ENCODE results near the gene PRKCD.

Gene PRKCD

DNA sequence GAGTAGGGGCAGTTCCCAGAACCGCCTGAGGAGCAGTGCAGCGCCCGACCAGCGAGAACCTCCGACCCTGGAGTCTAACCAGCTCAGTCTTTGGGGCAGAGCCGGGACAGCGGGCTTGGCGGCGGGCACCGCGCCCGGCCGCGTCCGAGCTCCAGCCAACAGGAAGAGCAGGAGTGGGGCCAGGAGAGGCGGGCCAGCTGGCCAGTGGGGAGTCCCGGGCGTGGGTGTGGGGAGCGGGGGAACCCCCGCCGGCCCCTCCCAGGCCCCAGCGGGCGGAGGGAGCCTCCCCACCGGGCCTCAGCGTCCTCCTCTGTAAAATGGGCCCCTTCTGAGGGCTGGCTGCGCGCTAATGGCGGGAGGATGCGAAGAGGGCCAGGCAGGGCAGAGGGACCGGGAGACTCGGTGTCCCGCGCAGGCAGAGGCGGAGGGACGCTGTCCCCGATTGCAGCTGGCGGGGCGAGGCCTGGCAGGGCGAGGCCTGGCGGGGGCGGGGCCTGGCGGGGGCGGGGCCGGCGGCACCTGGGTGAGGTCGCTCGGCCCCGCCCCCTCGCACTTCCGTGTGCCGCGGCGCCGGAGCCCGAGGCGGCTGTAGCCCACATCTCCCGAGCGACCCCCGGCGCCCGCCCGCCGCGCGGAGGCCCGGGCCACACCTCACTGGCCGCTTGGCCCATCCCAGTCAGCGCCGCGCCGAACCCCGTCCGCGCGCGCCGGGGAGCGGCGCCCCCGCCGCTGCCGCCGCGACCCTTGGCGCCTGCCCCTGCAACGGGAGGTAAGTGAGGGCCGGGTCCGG lies at the start of gene PRKCD:
Gene PRKCD (plus strand): TSS at position 550 of the 790 bp plus-strand sequence. CDS start 17,214 bp downstream, outside the sequence.
- DNase-seq (ENCODE audit: low read depth), result peak; percentile 69

GRCh38 chr3:53111822-53112221 lies 49.2 kb upstream of the PRKCD start:
- no peak for DNase-seq (ENCODE audit: low read depth)

DNA sequence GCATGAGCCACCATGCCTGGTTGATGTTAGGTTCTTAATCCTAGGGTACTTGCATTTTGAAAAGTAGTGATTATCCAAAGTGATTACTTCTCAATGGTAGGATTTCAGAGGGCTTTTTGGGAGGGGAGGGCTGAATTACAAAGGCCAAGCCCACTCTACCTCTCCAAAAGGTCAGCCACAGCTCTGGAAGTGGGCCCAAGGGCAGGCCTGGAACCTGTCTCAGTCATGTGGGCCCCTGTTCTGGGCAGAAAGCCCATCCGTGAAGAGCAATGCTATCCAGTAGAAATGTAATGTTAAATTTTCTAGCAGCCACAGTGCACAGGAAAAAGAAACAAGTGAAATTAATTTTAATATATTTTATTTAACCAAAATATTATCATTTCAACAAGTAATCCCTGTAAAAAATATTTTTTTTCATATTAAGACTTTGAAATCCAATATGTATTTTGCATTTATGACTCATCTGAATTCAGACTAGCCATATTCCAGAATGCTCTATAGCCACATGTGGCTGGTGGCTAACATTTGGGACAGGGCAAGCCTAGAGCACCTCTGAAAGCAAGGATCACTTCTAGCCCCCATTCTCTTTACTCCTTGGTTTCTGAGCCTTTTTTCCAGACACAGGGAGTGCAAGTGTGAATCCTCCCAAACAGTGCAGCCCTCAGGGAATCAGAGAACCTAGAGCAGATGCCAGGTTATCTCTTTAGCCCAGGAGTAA lies 47.6 kb upstream of the PRKCD start:
- DNase-seq (ENCODE audit: low read depth), result no peak

DNA sequence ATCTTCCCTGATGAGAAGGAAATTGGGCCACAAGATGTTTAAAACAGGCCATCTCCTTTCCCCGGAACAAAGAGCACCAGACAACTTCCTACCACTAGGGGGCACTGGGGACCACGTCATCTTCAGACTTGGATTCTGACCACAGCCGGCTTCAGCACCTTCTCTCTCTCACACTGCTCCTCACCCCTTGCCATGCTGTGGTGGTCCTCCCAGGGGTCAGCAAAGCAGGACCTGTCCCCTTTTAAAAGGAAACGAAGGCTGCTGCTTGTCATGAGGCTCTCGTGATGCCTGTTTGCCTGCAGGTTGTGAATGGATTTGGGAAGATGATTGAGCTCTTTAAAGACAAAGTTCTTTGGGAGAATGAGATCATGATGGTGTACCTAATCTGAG lies 47.0 kb upstream of the PRKCD start:
- peak; percentile 56 for DNase-seq (ENCODE audit: low read depth)

- no peak for DNase-seq (ENCODE audit: low read depth)
These were observed 46.5 kb upstream of the PRKCD start for GRCh38 chr3:53114412-53115074.

DNA sequence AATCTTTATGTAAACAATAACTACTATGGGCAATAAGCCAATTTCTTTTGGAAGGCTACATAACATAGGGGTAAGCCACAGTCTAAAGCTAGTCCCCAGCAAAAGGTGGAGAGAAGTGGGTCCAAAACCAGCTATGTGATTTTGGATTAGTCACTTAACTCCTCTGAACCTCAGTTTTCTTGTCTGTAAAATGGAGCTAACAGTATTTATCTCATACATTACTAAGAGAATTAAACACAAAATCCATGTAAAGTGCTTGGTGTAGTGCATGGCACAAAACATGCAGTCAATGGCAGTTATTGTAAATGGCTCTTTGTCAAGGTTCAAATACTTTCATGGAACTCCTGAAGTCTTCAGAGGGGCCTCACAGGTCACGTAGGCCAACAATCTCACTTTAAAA lies 44.1 kb upstream of the PRKCD start:
- DNase-seq (ENCODE audit: low read depth), result no peak

- no peak for DNase-seq (ENCODE audit: low read depth)
These were observed 40.7 kb upstream of the PRKCD start for GRCh38 chr3:53120336-53120735.

DNA sequence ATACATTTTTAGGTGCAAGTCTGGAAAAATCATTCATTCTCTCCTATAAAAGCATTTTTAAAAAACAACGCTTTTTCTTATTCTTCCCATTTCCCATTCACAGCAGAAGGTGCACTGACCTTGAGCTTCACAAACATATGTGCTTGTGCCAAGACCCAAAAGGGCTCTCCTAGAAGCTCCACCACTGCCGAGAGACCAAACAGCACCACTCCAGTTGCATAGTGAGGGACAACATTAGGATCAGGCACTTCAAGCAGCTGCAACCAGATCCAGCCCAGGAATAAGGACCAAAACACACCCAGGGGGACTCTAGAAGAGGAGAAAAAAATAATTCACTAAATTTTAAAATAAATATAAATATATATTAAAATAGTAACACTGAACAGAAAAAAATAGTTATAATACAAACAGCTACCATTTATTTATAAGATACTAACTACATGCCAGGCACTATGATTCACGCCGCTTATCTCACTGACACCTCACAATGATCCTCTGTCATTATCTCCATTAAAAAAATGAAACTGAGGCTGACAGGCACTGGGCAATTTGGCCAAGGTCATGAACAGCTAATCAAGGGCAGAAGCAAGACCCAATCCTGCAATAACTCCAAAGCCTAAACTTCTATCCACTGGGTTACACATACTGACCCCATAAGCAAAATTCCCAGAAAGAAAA lies 38.6 kb upstream of the PRKCD start:
- DNase-seq (ENCODE audit: low read depth), result no peak

- no peak for DNase-seq (ENCODE audit: low read depth)
These were observed 38.1 kb upstream of the PRKCD start for GRCh38 chr3:53122933-53123305.

GRCh38 chr3:53123510-53123909 lies 37.5 kb upstream of the PRKCD start:
- DNase-seq (ENCODE audit: low read depth), result no peak

DNA sequence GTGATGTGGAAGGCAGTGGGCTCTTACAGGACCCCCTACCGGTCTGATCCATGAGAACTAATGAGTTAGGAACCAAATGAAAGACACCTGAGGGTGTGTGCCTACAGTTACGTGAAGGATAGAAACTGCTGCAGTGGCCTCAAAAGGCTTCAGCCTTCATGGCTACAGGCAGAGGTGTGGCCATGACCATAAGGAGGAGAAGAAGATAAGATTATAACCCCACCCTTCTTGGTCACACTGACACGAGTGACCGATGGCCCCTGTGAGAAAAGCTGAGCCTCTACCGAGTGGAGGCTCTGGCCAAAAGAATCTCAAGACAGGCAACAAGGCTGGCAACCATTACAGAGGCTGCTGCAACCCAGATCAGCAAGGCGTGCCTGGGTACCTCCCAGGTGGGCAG lies 37.1 kb upstream of the PRKCD start:
- no peak for DNase-seq (ENCODE audit: low read depth)

- no peak for DNase-seq (ENCODE audit: low read depth)
These were observed 34.4 kb upstream of the PRKCD start for GRCh38 chr3:53126601-53127000.

GRCh38 chr3:53129344-53129743 lies 31.7 kb upstream of the PRKCD start:
- DNase-seq (ENCODE audit: low read depth), result no peak

- DNase-seq (ENCODE audit: low read depth), result peak; percentile 95
These were observed 30.6 kb upstream of the PRKCD start, which contains the start of gene RFT1 for GRCh38 chr3:53130179-53131061. Gene RFT1 (minus strand): TSS chr3:53130435. CDS start chr3:53130400, 35 bp downstream.

- no peak for DNase-seq (ENCODE audit: low read depth)
These were observed 29.9 kb upstream of the PRKCD start for GRCh38 chr3:53131096-53131495.

- no peak for DNase-seq (ENCODE audit: low read depth)
These were observed 28.7 kb upstream of the PRKCD start for GRCh38 chr3:53132347-53132746.

- DNase-seq (ENCODE audit: low read depth), result peak; percentile 33
These were observed 26.3 kb upstream of the PRKCD start for GRCh38 chr3:53134631-53135232.

- DNase-seq (ENCODE audit: low read depth), result no peak
These were observed 23.8 kb upstream of the PRKCD start for GRCh38 chr3:53137221-53137620.

DNA sequence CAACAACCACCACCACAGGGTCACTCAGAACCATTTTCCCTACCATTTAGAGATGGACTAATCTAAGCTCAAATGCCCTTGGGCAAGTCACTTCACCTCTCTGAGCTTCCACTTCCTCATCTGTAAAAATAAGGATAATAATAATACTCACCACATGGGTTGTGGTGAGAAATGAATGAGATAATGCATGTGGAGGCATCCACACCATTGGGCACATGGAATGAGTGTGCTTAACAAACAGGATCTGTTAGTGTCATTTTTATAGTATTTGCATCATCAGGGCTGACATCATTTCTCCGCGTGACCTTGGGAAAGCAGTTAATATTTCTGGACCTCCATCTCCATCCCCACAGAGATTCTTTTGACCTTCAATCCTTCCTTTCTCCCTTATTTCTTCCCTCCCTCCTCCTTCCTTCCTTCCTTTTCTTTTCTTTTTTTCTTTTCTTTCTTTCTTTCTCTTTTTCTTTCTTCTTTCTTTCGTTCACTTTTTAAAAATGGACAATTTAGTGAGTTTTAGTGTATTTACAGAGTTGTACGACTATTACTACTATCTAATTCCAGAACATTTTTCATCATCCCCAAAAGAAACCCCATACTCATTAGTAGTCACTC lies 23.1 kb upstream of the PRKCD start:
- DNase-seq (ENCODE audit: low read depth), result no peak

Data from activated T-helper 1 cell treated with Interleukin-2 at 50 U/mL for 16 hours (primary cell).